GM20000 (cell line): ENCODE results near the gene FGFR2.

ENCODE experiments used
- DNase-seq: peaks from one replicate; pipeline ENCODE4 v3.0.0; 2012; ENCODE audit warnings: low spot score
- CTCF ChIP-seq: IDR thresholded peaks from 2 replicates; pipeline ENCODE4 v1.5.1; 2012; ENCODE audit warnings: mild to moderate bottlenecking, control low read depth; ENCODE audit errors: extremely low read depth, missing control alignments

Gene FGFR2

GRCh38 chr10:121493521-121493920 is 104.7 kb downstream of the FGFR2 start:
- TF ChIP-seq CTCF, result no peak
- DNase-seq, result no peak

DNA sequence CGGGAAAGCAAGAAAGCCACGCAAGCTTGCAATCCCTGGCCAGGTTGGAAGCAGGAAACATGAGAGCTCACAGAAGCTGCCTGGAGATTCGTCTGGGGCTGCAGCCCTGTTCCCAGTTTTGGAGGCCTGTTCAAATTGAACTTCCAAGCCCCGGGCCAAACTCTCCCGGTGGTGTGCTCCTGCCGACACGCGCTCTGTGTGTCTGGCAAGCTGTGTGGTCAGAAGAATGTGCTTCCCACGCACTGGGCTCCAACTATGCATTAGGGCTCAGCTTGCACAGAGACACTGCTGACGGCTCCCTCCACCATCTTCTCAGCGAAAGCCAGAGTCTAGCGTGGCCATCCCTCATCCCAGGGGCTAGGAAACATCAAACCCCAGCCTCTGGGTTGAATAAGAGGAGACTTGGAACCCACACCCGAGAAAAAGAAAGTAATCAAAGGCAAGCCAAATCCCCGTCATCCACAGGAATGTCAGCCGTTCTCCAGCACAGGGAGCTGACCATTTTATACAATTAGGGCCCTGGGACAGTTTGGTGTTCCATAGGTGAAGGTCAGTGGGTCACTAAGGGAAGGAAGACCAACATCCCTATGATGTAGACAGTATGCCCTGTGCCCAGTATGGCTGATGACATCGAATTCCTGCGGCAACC is 107.2 kb downstream of the FGFR2 start:
- no peak for TF ChIP-seq CTCF
- DNase-seq, result no peak

- TF ChIP-seq CTCF, result no peak
- no peak for DNase-seq
Measured at GRCh38 chr10:121485436-121486139, 112.7 kb downstream of the FGFR2 start.

DNA sequence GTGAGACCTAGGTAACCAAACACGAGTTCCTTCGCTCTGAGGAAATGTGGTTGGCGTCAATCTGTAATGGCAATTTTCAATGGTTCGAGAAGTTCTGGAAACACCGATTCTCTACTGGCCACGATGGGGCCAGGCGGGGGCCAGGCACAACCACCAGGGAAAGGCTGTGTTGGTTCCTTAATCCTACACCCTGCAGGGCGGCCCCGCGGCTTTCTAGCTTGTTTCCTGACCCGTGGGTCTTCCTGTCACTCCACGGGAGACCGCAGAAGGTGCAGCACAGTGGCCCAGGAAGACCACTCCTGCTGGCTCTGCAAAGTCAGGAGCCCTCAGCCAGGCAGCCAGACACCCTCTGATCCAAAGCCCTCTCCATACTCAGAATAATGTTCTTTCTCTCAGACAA is 113.4 kb downstream of the FGFR2 start:
- no peak for DNase-seq

GRCh38 chr10:121484401-121484800 is 113.8 kb downstream of the FGFR2 start:
- DNase-seq, result no peak
- no peak for TF ChIP-seq CTCF

More for the DNA sequence above, 113.4 kb downstream of the FGFR2 start:
- TF ChIP-seq CTCF, result no peak

- TF ChIP-seq CTCF, result no peak
- DNase-seq, result no peak
Measured at GRCh38 chr10:121481180-121481579, 117.1 kb downstream of the FGFR2 start.

DNA sequence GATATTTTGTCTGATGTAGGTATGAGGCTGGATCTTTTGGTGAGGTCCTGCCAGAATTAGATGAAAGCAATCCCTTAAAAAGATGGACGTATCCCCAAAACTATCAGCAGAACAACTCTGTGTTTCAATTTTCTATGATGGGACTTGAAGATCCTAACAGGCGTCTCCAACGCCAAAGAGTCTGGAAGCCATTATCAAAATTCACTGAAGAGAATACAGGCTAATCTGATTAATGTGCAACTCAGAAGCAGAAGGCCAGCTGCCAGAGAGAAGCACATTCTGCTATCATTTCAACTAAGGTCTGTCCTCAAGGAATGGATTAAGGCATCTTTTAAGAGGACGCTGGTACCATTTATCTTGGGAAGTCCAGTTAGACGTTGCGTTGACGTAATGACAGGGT is 119.7 kb downstream of the FGFR2 start:
- TF ChIP-seq CTCF, result no peak
- DNase-seq, result no peak
